T-cell (primary cell): ENCODE data around the gene CHST2. TPM values are rescaled to one million over a fixed set of nuclear protein-coding genes. Genes with fewer than 3 reads are reported as not detected.

Experiments used
- ATAC-seq, 4 experiments: fragments of 200-7000 bp in 3 of 4; fragments of 150-1000 bp in 1 of 4; cut with Tn5 transposase; replicated peaks in 1 of 4; 1 replicate in 3 of 4; 2 replicates in 1 of 4; pipeline ENCODE4 v1.10.0; 2021; ENCODE audit warnings: moderate library complexity in 3 of 4, mild to moderate bottlenecking in 2 of 4, moderate number of reproducible peaks in 1 of 4
- CTCF ChIA-PET, 2 donors: fragments of 300-600 bp; sonication (Branson Sonifier 250); formaldehyde crosslinking; loops; one replicate each; lab custom pipeline; 2022; ENCODE audit warnings: antibody characterized with exemption in 2 of 2; lab: Charles Lee
- POLR2A ChIA-PET, 2 donors: fragments of 300-600 bp; sonication (Branson Sonifier 250); formaldehyde crosslinking; loops; one replicate each; lab custom pipeline; 2022; ENCODE audit warnings: antibody characterized with exemption in 2 of 2; lab: Charles Lee
- DNase-seq, 35 experiments: peaks; one replicate each; pipeline versions ENCODE4 v3.0.0 to v3.0.0-alpha.2; 2013 to 2023
- H3K27ac ChIP-seq: one replicate; pipeline ENCODE4 v1.5.1; 2013; ENCODE audit warnings: low read length
- H3K27me3 ChIP-seq, 2 experiments: replicated peaks in 1 of 2; 1 replicate in 1 of 2; 2 replicates in 1 of 2; pipeline versions ENCODE4 v1.6.1 to v1.7.0; 2013; ENCODE audit warnings: low read length in 1 of 2, mixed read lengths in 1 of 2; ENCODE audit not compliant: control insufficient read depth in 2 of 2, insufficient read depth in 2 of 2; ENCODE audit errors: extremely low read depth in 1 of 2
- H3K36me3 ChIP-seq, 2 donors: 1 replicate in 1 of 2; 2 replicates in 1 of 2; pipeline versions ENCODE4 v1.6.1 to v1.7.0; 2013; ENCODE audit warnings: low read length in 1 of 2; ENCODE audit not compliant: control insufficient read depth in 2 of 2, insufficient read depth in 1 of 2; ENCODE audit errors: extremely low read depth in 1 of 2
- H3K4me1 ChIP-seq, 2 experiments: 1 replicate in 1 of 2; 2 replicates in 1 of 2; pipeline versions ENCODE4 v1.6.1 to v1.7.0; 2013; ENCODE audit warnings: low read length in 2 of 2, mixed read lengths in 1 of 2; ENCODE audit not compliant: insufficient read depth in 2 of 2, control insufficient read depth in 1 of 2; ENCODE audit errors: extremely low read depth in 1 of 2
- H3K4me3 ChIP-seq, 2 donors: 1 replicate in 1 of 2; 2 replicates in 1 of 2; pipeline versions ENCODE4 v1.5.1 to v1.7.0; 2013; ENCODE audit warnings: mild to moderate bottlenecking in 2 of 2, low read length in 1 of 2, moderate library complexity in 1 of 2; ENCODE audit not compliant: control insufficient read depth in 1 of 2; ENCODE audit errors: extremely low read depth in 1 of 2
- H3K9me3 ChIP-seq: 2 replicates; pipeline ENCODE4 v1.7.0; 2013
- H3K27ac Mint-ChIP-seq, 2 donors: one replicate each; pipeline ENCODE4 v1.8.0; 2020 to 2021; ENCODE audit warnings: mild to moderate bottlenecking in 2 of 2, mixed read lengths in 2 of 2
- H3K27me3 Mint-ChIP-seq, 2 donors: one replicate each; pipeline ENCODE4 v1.8.0; 2021 to 2022; ENCODE audit warnings: mixed read lengths in 2 of 2
- H3K36me3 Mint-ChIP-seq: one replicate; pipeline ENCODE4 v1.8.0; 2021; ENCODE audit warnings: mixed read lengths
- H3K4me1 Mint-ChIP-seq, 3 donors: one replicate each; pipeline ENCODE4 v1.8.0; 2020 to 2022; ENCODE audit warnings: mixed read lengths in 3 of 3, mild to moderate bottlenecking in 1 of 3
- H3K4me3 Mint-ChIP-seq, 3 donors: one replicate each; pipeline ENCODE4 v1.8.0; 2020 to 2022; ENCODE audit warnings: mild to moderate bottlenecking in 3 of 3, mixed read lengths in 3 of 3, moderate library complexity in 3 of 3
- H3K9me3 Mint-ChIP-seq, 3 donors: one replicate each; pipeline ENCODE4 v1.8.0; 2020 to 2022; ENCODE audit warnings: mixed read lengths in 3 of 3
- WGBS: methylation state at CpG from one replicate; pipeline ENCODE4 v1.1.5; 2013; ENCODE audit warnings: missing lambda C conversion rate; ENCODE audit not compliant: insufficient coverage; 5-methylcytosine and 5-hydroxymethylcytosine counted together
- total RNA-seq, 35 experiments: library from RNA in 6 of 35; stranded (reverse) in 6 of 35; fragments of 120-200 nt in 1 of 35; gene quantifications; one replicate each; pipeline versions ENCODE4 v1.2.1 to v1.2.4 and lab custom pipeline; 2013 to 2026

Gene CHST2
- total RNA-seq, 5 donors from 2014 or later (not counting 1 experiment from before 2014, with no cell fraction given), result 1.7 to 5.6 (median 4.4) TPM

DNA sequence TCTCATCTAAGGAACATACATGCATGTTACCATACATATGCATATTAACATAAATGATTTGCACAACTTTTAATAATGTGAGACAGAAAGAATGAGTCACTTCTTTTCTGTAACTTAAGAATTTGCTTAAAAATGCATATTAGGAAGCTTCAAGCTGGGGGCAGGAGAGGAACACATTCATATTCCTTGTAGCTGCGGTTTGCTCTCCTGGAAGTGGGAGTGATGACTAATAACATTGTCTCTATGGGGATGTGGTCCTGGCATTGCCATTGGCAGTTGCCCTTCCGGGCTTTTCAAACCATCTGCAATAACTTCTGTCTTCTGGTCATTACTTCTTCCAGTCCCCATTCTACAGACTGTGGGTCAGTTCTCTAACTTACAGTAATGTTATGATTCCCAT is 15.6 kb downstream of the CHST2 start:
- ChIA-PET POLR2A (no interaction called here), CTCF (interaction anchor here in 1 of 2 donors (0.5 kb wide), 1 partner anchor 638 kb away, joined by 4 read pairs; no protein-coding TSS in a partner anchor)
- H3K9me3 Mint-ChIP-seq, result no peaks in the 10 kb centered on the region
- no peak overlapping the region for H3K4me3 Mint-ChIP-seq
- Histone ChIP-seq H3K27ac (no peak overlapping the region), H3K36me3 (peaks cover 0 to 8% of the 10 kb centered on the region in 2 donors), H3K27me3 (no peaks in the 10 kb centered on the region), H3K4me1 (peaks cover 0 to 5% of the 10 kb centered on the region in 2 experiments), H3K4me3 (no peak overlapping the region), H3K9me3 (no peaks in the 10 kb centered on the region)
- no peak overlapping the region for H3K27ac Mint-ChIP-seq
- no peak for DNase-seq
- no peaks in the 10 kb centered on the region for H3K27me3 Mint-ChIP-seq
- WGBS, result 83% methylated on average over 1 of the region's 2 CpGs
- no peaks in the 10 kb centered on the region for H3K36me3 Mint-ChIP-seq
- ATAC-seq, result no peak
- peaks cover 3 to 12% (median 5%) of the 10 kb centered on the region in 3 donors for H3K4me1 Mint-ChIP-seq

DNA sequence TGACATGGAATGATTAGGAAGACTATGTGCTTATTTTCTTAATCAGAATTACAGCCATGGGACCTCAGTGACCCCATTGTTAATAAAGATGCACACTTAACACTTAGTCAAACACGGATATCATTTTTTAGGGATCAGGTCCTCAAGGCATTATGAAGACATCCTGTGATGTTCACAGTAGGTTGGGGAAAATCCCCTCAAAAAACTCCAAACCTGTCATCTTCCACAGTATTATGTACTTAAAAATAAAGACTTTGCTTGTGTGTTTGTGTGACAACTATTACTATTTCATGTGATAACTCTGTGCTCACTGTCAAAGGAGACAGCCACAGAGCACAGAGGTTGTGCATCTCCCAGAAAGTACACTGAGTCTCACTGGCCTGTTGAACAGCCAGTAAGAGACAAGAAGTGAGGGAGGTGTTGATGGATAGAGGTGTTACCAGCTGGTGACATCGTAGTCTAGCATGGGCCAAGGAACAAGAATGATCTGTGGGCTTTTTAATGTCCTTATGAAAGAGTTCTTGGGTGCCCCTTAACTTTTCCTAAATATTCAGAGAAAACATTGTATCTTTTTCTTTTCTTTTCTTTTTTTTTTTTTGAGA is 18.0 kb downstream of the CHST2 start:
- Histone ChIP-seq H3K9me3 (no peaks in the 10 kb centered on the region), H3K4me1 (peaks cover 0 to 5% of the 10 kb centered on the region in 2 experiments), H3K27ac (no peak overlapping the region), H3K4me3 (no peak overlapping the region), H3K36me3 (peaks cover 0 to 5% of the 10 kb centered on the region in 2 donors), H3K27me3 (no peaks in the 10 kb centered on the region)
- ChIA-PET CTCF (no interaction called here), POLR2A (no interaction called here)
- H3K27me3 Mint-ChIP-seq, result no peaks in the 10 kb centered on the region
- no peak overlapping the region for H3K4me3 Mint-ChIP-seq
- H3K36me3 Mint-ChIP-seq, result no peaks in the 10 kb centered on the region
- peaks cover 3 to 9% (median 5%) of the 10 kb centered on the region in 3 donors for H3K4me1 Mint-ChIP-seq
- no CpG with 5 or more reads among the region's 2 CpGs for WGBS
- H3K27ac Mint-ChIP-seq, result no peak overlapping the region
- DNase-seq, result no peak
- H3K9me3 Mint-ChIP-seq, result no peaks in the 10 kb centered on the region
- no peak for ATAC-seq

DNA sequence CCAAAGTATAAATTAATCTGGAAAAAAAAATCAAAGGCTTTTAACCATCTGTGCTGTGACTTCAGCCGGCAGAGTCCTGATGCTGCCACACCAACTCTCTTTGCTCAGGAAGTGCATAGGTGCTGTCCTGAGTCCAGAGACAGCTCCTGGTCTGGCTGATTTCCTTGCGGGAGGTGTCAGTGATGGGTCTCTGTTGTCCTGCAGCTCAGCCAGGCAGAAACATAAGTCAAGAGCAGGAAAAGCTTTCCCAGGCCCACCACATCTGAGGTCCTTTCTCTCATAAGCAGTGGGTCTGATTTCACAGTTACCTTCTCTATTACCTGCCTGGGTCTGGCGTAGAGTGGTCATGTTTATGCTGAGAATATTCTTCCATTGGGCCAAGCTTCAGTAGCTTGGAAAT is 19.4 kb downstream of the CHST2 start:
- H3K27me3 ChIP-seq, result no peaks in the 10 kb centered on the region
- no peaks in the 10 kb centered on the region for H3K4me1 ChIP-seq
- ChIA-PET POLR2A (no interaction called here), CTCF (no interaction called here)
- no peaks in the 10 kb centered on the region for H3K36me3 ChIP-seq
- Mint-ChIP-seq H3K4me1 (peaks cover 0 to 3% (median 3%) of the 10 kb centered on the region in 3 donors), H3K27ac (no peak overlapping the region), H3K4me3 (no peak overlapping the region), H3K36me3 (no peaks in the 10 kb centered on the region), H3K9me3 (no peaks in the 10 kb centered on the region), H3K27me3 (no peaks in the 10 kb centered on the region)
- H3K9me3 ChIP-seq, result no peaks in the 10 kb centered on the region
- no peak overlapping the region for H3K4me3 ChIP-seq
- DNase-seq (no peak), ATAC-seq (no peak)
- H3K27ac ChIP-seq, result no peak overlapping the region
- 90% methylated on average over 2 of the region's 3 CpGs for WGBS

DNA sequence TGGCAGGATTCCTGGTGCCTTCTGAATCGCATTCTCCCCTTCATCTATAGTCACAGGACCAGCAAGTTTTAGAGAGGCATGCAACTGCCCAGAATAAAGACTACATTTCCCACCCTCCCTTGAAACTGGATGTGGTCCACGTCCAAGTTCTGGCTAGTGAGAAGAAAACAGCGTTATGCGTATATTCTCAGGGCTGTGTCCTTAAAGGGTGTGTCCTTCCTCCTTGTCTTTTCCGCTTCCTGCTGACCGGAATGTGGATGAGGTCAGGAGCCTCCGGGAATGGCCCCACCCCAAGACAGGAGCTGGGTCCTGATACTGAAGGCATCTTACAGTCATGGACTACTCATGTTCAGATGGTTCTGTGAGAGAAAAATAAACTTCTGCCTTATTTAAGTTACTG is 20.2 kb downstream of the CHST2 start:
- no peak for DNase-seq
- Histone ChIP-seq H3K27ac (no peak overlapping the region), H3K27me3 (no peaks in the 10 kb centered on the region), H3K4me1 (no peaks in the 10 kb centered on the region), H3K9me3 (no peaks in the 10 kb centered on the region), H3K4me3 (no peak overlapping the region), H3K36me3 (no peaks in the 10 kb centered on the region)
- no peaks in the 10 kb centered on the region for H3K36me3 Mint-ChIP-seq
- POLR2A ChIA-PET, result no interaction called here
- CTCF ChIA-PET, result no interaction called here
- no peaks in the 10 kb centered on the region for H3K27me3 Mint-ChIP-seq
- H3K27ac Mint-ChIP-seq, result no peak overlapping the region
- no peak for ATAC-seq
- H3K4me1 Mint-ChIP-seq, result peaks cover 0 to 3% (median 3%) of the 10 kb centered on the region in 3 donors
- WGBS, result 91% methylated on average over 4 of the region's 7 CpGs
- no peak overlapping the region for H3K4me3 Mint-ChIP-seq
- H3K9me3 Mint-ChIP-seq, result no peaks in the 10 kb centered on the region

DNA sequence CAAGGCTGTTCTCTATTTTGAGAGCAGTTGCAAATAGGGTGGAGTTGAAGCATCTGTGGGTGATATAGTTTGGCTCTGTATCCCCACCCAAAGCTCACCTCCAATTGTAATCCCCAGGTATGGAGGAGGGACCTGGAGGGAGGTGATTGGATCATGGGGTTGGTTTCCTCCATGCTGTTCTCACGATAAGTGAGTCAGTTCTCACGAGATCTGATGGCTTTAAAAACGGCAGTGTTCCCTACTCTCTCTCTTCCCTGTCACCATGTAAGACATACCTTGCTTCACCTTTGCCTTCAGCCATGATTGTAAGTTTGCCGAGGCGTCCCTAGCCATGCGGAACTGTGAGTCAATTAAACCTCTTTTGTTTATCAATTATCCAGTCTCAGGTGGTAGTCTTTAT is 21.0 kb downstream of the CHST2 start:
- Mint-ChIP-seq H3K9me3 (no peaks in the 10 kb centered on the region), H3K27ac (no peak overlapping the region), H3K4me3 (no peak overlapping the region), H3K27me3 (no peaks in the 10 kb centered on the region), H3K36me3 (no peaks in the 10 kb centered on the region), H3K4me1 (peaks cover 0 to 3% (median 3%) of the 10 kb centered on the region in 3 donors)
- ChIA-PET CTCF (no interaction called here), POLR2A (no interaction called here)
- no peak overlapping the region for H3K27ac ChIP-seq
- WGBS, result 100% methylated on average over 2 of the region's 6 CpGs
- no peaks in the 10 kb centered on the region for H3K4me1 ChIP-seq
- DNase-seq (no peak), ATAC-seq (no peak)
- H3K36me3 ChIP-seq, result no peaks in the 10 kb centered on the region
- H3K4me3 ChIP-seq, result no peak overlapping the region
- no peaks in the 10 kb centered on the region for H3K9me3 ChIP-seq
- no peaks in the 10 kb centered on the region for H3K27me3 ChIP-seq

DNA sequence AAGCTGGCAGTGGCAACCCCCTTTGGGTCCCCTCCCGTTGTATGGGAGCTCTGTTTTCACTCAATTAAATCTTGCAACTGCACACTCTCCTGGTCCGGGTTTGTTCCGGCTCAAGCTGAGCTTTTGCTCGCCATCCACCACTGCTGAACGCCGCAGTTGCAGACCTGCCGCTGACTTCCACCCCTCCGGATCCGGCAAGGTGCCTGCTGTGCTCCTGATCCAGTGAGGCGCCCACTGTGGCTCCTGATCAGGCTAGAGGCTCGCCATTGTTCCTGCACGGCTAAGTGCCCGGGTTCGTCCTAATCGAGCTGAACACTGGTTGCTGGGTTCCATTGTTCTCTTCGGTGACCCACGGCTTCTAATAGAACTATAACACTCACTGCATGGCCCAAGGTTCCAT is 22.8 kb downstream of the CHST2 start:
- H3K9me3 Mint-ChIP-seq, result no peaks in the 10 kb centered on the region
- no peaks in the 10 kb centered on the region for H3K36me3 Mint-ChIP-seq
- H3K4me1 Mint-ChIP-seq, result peaks cover 0 to 3% (median 3%) of the 10 kb centered on the region in 3 donors
- ChIA-PET CTCF (no interaction called here), POLR2A (no interaction called here)
- DNase-seq (no peak), ATAC-seq (no peak)
- Histone ChIP-seq H3K27ac (no peak overlapping the region), H3K4me3 (no peak overlapping the region), H3K4me1 (no peaks in the 10 kb centered on the region), H3K36me3 (no peaks in the 10 kb centered on the region), H3K9me3 (no peaks in the 10 kb centered on the region), H3K27me3 (no peaks in the 10 kb centered on the region)
- H3K27me3 Mint-ChIP-seq, result no peaks in the 10 kb centered on the region
- WGBS, result 97% methylated on average over 14 of the region's 17 CpGs
- H3K27ac Mint-ChIP-seq, result no peak overlapping the region
- H3K4me3 Mint-ChIP-seq, result no peak overlapping the region

DNA sequence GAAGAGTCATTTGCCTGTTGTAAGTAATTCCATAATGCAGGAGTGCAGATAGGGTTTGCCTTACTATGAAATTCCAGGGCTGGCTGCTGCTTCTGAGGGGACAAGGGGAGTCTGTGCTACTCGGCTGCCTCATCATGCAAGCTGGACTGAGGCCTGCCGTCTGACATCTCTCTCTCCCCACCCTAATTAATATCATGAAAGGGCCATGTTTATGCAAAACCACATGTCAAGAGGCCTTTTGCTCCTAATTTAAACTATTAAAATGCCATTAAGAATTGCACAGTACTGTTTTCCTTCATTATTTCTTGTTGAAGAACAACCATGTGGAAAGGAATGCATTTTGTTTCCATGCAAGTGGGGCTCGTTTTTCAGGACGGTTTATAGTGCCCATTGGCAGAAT is 26.3 kb downstream of the CHST2 start:
- WGBS, result 80% methylated on average over 1 of the region's 4 CpGs
- Histone ChIP-seq H3K4me1 (no peaks in the 10 kb centered on the region), H3K4me3 (no peak overlapping the region), H3K9me3 (no peaks in the 10 kb centered on the region), H3K27me3 (no peaks in the 10 kb centered on the region), H3K27ac (no peak overlapping the region), H3K36me3 (no peaks in the 10 kb centered on the region)
- DNase-seq (no peak), ATAC-seq (no peak)
- POLR2A ChIA-PET, result no interaction called here
- Mint-ChIP-seq H3K4me3 (no peak overlapping the region), H3K9me3 (no peaks in the 10 kb centered on the region), H3K27ac (no peak overlapping the region), H3K36me3 (no peaks in the 10 kb centered on the region), H3K27me3 (no peaks in the 10 kb centered on the region), H3K4me1 (no peaks in the 10 kb centered on the region)
- CTCF ChIA-PET, result no interaction called here
